ENCODE measurements around the gene TPM1. TPM values are rescaled to one million over a fixed set of nuclear protein-coding genes. Genes with fewer than 3 reads are reported as not detected.

The TPM1 gene
- total and polyA plus RNA-seq, 9 of the 15 experiments (the other 6 are each of a cell fraction or from before 2014, with no cell fraction given): 8.1 to 53.9 (median 43.1) TPM

GRCh38 chr15:63006032-63006878 lies 36.3 kb upstream of the TPM1 start:
- Histone ChIP-seq H3K9ac (ENCODE audit: insufficient read depth in 1 of 2, low read depth in 2 of 2, low read length in 2 of 2) (no peak overlapping the region), H3K4me2 (ENCODE audit: insufficient read depth, low read length) (no peak overlapping the region), H3K27ac (ENCODE audit: extremely low read depth, low read depth, low read length) (no peak overlapping the region), H2AFZ (ENCODE audit: low read depth, low read length) (no peak overlapping the region), H3K79me2 (ENCODE audit: control insufficient read depth, insufficient read depth, low read length) (no peaks in the 10 kb centered on the region), H3K27me3 (ENCODE audit: control insufficient read depth in 2 of 2, insufficient read depth in 2 of 2, low read length in 2 of 2) (peaks cover 18 to 40% of the 10 kb centered on the region in 2 experiments), H3K36me3 (ENCODE audit: control insufficient read depth, insufficient read depth, low read length) (no peaks in the 10 kb centered on the region), H3K4me3 (no peak overlapping the region), H3K9me3 (replicated peaks; ENCODE audit: control insufficient read depth, insufficient read depth, low read depth, low read length) (no peaks in the 10 kb centered on the region), H3K4me1 (replicated peaks in 1 of 2; ENCODE audit: control insufficient read depth in 2 of 2, insufficient read depth in 2 of 2, low read length in 2 of 2) (no peaks in the 10 kb centered on the region), H3K9me1 (ENCODE audit: control insufficient read depth, insufficient read depth, low read length) (no peaks in the 10 kb centered on the region), H4K20me1 (replicated peaks; ENCODE audit: control insufficient read depth, insufficient read depth, low read length) (no peaks in the 10 kb centered on the region)
- FAIRE-seq: peak; percentile 11
- ChIA-PET POLR2A (interaction anchor here (0.5 to 0.6 kb wide), 2 partner anchors 279 to 1044 kb away, joined by 3 read pairs; no protein-coding TSS in a partner anchor), CTCF (ENCODE audit: low intra/inter-chr PET ratio) (no interaction called here)
- DNase-seq (ENCODE audit: extremely low read depth in 1 of 4, low spot score in 3 of 4): no peak
- no peak for TF ChIP-seq RB1 (IDR thresholded peaks at IDR 0.05; ENCODE audit: low read depth)
- TF ChIP-seq MCM3 (IDR thresholded peaks at IDR 0.05): 0 out of 2 replicates have a peak, but pooled peaks have one; percentile 31
- in situ Hi-C loops (cut with MboI): no loop called here
- WGBS (ENCODE audit: insufficient coverage, low coverage, missing lambda C conversion rate): 6% methylated on average over 8 of the region's 8 CpGs
- BruUV-seq (replicated peaks): no TSS peak
- intact Hi-C loops (cut with micrococcal nuclease): no loop called here
- no peak for ATAC-seq

DNA sequence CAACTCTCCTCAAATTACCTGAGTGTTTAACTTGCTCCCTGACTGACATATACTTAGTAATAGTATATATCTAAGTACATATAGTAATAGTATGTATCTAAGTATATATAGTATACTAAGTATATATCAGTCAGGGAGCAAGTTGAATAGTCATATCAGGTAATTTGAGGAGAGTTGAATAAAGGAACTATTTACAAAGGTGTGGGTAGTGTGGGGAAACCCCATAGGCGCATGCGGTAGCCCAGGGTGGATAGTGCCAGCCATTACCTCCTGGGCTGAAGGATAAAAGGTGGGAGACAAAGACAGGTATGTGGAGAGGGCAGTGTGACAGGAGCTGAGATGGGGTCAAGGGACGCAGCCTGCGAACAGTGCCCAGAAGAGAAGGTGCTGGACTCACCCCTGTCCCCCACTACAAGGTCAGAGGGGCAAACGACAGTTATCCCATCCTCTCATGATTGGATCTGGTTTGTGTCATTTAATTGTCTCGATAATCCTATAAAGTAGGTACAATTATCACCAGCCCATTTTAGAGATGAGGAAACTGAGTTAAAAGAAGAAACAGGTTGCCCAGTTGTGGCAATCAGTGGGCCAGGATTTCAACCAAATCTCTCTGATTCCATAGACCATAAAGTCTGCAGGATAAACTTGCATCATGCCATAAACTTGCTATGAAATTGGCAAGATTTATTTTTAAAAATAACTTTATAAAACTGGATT lies 34.1 kb upstream of the TPM1 start:
- no peak for DNase-seq (ENCODE audit: extremely low read depth in 1 of 4, low spot score in 3 of 4)
- Histone ChIP-seq H3K9me3 (replicated peaks; ENCODE audit: control insufficient read depth, insufficient read depth, low read depth, low read length) (no peaks in the 10 kb centered on the region), H3K4me1 (replicated peaks in 1 of 2; ENCODE audit: control insufficient read depth in 2 of 2, insufficient read depth in 2 of 2, low read length in 2 of 2) (no peaks in the 10 kb centered on the region), H3K9ac (ENCODE audit: insufficient read depth in 1 of 2, low read depth in 2 of 2, low read length in 2 of 2) (no peak overlapping the region), H3K4me2 (ENCODE audit: insufficient read depth, low read length) (no peak overlapping the region), H4K20me1 (replicated peaks; ENCODE audit: control insufficient read depth, insufficient read depth, low read length) (no peaks in the 10 kb centered on the region), H3K79me2 (ENCODE audit: control insufficient read depth, insufficient read depth, low read length) (no peaks in the 10 kb centered on the region), H3K9me1 (ENCODE audit: control insufficient read depth, insufficient read depth, low read length) (no peaks in the 10 kb centered on the region), H3K27ac (ENCODE audit: extremely low read depth, low read depth, low read length) (no peak overlapping the region), H2AFZ (ENCODE audit: low read depth, low read length) (no peak overlapping the region), H3K36me3 (ENCODE audit: control insufficient read depth, insufficient read depth, low read length) (no peaks in the 10 kb centered on the region), H3K4me3 (no peak overlapping the region), H3K27me3 (ENCODE audit: control insufficient read depth in 2 of 2, insufficient read depth in 2 of 2, low read length in 2 of 2) (peaks cover 17 to 39% of the 10 kb centered on the region in 2 experiments)
- ATAC-seq: no peak
- ChIA-PET POLR2A (interaction anchor here (0.6 kb wide), 1 partner anchor 874 kb away, joined by 3 read pairs; no protein-coding TSS in a partner anchor), CTCF (ENCODE audit: low intra/inter-chr PET ratio) (no interaction called here)
- FAIRE-seq: no peak
- intact Hi-C loops (cut with micrococcal nuclease) (no loop called here), in situ Hi-C loops (cut with MboI) (no loop called here)
- 9% methylated on average over 6 of the region's 6 CpGs for WGBS (ENCODE audit: insufficient coverage, low coverage, missing lambda C conversion rate)
- TF ChIP-seq ZNF592 (IDR thresholded peaks at IDR 0.05) (no peak), RBM25 (IDR thresholded peaks at IDR 0.05; ENCODE audit: low read depth, low read length, severe bottlenecking) (peak; percentile 58)
- no TSS peak for BruUV-seq (replicated peaks)
